ENCODE data around the gene PANX2.
"Not testable (repeated sequence)": the region's sequence is repeated elsewhere in the genome, so short reads cannot be mapped to it uniquely, and the experiment has no call there.

Gene PANX2

DNA sequence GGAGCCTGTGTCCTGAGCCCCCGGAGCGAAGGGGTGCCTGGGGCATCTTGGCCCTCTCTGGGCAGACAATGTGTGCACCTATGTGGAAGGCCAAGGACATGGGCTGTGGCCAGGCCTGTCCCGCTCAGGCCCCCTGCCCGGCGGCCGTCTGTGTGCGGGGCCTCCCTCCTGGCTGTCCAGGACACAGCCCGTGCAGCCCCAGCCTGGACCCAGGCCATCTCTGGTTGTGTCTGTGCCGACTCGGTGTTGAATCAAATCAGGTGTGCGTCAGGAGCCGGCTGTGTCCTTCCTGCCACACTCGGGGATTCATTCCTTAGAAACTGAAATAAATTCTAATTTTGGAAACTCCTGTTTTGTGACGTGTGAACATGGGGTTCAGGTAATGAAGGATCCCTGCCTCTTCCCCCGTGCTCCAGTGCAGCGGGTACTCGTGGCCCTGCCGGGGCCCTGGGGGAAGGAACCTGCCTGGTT lies 28.8 kb downstream of the PANX2 start:
- no peak for DNase-seq

DNA sequence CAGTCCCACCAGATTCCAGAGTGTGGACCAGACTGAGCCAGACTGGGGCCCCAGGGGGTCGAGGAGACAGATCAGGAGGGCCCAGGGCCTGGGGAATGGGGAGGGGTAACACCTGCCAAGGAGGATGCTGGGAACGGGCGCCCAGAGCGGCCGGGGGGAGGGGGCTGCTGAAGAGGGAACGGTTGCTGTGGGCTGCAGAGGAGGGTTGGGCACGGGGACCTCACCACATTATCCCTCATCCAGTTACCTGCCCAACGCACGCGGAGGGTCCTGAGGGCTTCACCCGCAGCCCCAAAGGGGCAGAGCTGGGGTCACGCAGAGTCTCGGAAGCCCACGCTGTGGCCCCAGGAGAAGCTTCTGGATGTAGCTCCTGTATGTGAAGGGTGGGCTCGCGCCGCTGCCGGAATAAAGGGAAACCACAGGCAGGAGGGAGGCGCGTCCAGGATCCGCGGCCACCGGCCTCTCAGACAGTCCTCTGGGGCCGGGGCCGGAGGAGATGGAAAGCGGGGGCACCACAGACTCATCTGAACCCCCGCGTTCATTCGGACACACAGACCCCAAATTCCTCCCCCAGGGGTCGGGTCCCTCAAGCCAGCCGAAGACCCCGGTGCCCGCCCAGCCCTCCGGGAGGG lies 29.4 kb downstream of the PANX2 start:
- DNase-seq = no peak

DNA sequence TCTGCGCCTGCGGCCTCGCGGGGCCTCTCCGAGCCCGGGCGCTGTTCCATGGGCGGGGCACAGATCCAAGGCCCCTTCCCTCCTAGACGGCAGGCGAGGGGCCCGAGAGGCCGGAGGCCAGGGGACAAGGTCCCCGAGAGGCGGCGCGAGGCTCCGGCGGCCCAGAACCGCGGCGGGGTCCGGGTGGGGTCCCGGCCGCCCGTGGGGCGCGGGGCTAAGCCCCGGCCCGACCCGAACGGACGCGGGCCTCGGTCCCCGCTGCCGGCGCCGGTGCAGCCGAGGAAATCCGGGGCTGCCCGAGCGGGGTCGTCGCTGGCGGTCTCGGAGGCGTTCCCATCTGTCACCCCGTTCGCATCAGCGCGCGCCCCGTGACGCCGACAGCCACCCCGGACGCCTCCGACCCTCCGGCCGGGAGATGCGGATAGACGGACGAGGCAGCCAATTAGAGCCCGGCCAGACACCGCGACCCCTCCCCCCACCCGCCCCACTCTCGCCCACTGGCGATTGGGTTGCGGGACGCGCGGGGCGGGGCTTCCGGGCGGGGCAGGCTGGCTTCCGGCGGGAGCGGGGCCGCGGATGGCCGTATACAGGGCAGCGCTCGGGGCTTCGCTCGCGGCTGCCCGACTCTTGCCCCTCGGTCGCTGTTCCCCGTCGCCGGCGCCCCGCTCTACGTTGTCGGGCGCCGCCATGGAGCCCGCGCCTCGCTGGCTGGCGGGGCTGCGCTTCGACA lies 30.1 kb downstream of the PANX2 start, which contains the start of gene SELENOO:
Gene SELENOO (plus strand): TSS at position 551 of the 730 bp plus-strand sequence. CDS start 26 bp downstream, at position 577.
- peak; percentile 11 to 18 for DNase-seq

- no peak for DNase-seq
These were observed 30.9 kb downstream of the PANX2 start for GRCh38 chr22:50201191-50202129.

DNA sequence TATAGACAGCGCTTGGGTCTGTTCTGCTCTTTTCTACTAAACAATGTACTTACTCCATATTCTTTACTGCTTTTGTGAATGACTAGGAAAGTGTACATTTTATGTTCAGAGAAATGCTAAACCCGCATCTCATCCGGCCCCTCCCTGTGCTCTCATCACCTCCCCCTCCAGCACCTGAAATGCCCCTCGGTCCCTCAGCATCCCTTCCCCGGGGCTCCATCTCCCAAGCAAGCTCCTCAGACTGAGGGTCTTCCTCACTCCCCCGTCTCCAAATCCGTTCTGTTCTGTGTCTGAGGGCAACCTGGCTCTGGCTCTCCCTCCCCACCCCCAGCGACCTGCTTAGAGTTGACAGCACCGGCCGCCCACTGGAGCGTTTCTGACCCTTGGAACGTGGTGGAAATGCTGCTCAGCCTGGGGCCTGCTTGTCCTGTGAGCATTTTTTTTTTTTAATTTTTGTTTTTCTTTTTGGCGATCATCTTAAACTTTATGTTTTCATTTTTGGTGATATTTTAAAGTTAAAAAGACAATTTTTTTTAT lies 31.7 kb downstream of the PANX2 start:
- DNase-seq = no peak

DNA sequence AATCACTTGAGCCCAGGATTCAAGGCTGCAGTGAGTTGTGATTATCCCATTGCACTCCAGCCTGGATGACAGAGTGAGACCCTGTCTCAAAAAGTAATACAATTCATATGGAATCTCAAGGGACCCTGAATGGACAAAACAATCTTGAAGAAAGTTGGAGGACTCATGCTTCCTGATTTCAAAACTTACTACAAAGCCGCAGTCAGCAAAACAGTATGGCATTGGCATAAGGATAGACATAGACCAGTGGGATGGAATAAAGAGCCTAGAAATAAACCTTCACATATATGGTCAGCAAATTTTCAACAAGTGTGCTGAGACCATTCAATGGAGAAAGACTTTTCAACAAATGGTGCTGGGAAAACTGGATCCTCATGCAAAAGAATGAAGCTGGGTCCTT lies 32.8 kb downstream of the PANX2 start:
- DNase-seq = no peak

GRCh38 chr22:50204571-50204970 lies 34.0 kb downstream of the PANX2 start:
- no peak for DNase-seq

- DNase-seq = not testable (repeated sequence)
These were observed 34.5 kb downstream of the PANX2 start for GRCh38 chr22:50204998-50205397.

DNA sequence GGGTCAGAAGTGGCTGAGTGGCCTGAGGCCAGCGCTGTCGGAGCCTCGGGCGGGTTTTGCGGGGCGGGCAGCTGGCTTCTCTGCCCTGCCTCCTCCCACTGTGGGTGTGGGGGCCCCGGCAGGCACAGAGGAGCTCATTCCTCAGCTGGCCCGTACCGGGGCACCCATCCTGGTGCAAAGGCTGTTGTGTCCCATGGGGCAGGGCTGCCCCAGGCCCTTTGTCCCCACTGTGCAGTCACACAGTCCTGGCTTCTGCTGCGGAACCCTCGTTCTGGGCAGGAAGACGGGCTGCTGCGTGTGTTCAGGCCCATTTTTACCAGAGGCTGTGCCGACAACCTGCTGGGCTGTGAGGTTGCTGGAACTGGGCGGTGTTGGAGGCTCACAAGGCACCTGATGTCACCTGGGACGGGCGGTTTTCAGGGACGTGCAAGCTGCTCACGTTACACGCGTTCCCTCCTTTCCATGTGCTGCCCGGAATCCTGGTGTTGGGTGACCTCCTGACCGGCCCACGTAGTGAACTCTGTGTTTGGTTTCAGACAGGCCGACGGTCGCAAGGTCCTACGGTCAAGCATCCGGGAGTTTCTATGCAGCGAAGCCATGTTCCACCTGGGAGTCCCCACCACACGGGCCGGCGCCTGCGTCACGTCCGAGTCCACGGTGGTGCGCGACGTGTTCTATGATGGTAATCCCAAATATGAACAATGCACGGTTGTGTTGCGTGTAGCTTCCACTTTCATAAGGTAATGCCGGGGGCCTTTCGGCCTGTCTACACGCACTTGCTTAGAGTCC lies 35.4 kb downstream of the PANX2 start:
- no peak for DNase-seq

- no peak for DNase-seq
These were observed 36.1 kb downstream of the PANX2 start for GRCh38 chr22:50206599-50206998.

DNA sequence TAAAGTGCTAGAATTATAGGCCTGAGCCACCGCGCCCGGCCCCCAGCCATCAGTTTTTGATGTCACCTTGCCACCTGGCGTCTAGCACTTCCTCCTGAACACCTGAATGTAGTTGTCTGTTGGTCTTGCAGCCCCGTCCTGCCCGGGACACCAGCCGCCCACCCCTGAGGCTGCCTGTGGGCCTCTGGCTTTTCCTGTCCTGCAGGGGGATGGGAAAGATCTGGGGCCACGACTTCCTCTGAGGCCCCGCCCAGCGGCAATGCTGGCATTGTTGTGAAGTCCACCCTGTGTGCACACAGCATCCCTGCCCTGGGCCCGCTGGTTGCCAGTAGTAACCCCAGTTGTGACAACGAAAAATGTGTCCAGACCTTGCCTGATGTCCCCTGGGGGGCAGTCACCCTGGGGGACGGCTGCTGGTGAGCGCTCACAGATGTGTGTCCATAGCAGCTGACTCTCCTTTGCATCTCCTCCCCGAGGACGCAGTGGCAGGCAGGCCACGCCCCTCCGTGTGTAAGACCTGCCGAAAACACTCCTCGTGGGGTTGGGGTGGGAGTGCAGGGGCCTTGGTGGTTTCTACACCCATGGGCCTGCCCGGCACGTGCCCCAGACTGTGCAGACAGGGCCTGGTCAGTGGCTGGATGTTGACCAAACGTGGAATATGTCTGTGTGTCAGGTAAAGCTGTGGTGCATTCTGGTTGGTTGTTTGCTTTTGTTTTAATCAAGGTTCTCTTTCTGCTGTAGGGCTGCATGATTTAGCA lies 37.0 kb downstream of the PANX2 start:
- DNase-seq = no peak

- no peak for DNase-seq
These were observed 38.0 kb downstream of the PANX2 start for GRCh38 chr22:50208430-50208938.

- DNase-seq = no peak
These were observed 38.7 kb downstream of the PANX2 start for GRCh38 chr22:50208939-50209892.

DNA sequence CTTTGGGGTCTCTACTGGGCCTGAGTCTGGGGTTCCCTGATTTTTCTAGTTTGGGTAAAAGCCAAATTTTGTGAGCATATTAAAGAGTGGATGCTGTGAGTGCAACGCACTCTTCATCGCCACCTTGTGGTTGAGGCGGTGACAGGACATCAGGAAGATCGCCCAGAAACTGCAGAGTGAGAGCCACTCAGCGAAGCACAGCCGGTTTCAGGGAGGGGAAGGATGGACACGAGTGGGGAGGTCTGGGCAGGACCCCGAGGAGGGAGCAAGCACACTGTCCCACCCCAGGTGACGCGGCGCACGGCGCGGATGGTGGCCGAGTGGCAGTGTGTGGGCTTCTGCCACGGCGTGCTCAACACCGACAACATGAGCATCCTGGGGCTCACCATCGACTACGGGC lies 39.4 kb downstream of the PANX2 start:
- no peak for DNase-seq

DNA sequence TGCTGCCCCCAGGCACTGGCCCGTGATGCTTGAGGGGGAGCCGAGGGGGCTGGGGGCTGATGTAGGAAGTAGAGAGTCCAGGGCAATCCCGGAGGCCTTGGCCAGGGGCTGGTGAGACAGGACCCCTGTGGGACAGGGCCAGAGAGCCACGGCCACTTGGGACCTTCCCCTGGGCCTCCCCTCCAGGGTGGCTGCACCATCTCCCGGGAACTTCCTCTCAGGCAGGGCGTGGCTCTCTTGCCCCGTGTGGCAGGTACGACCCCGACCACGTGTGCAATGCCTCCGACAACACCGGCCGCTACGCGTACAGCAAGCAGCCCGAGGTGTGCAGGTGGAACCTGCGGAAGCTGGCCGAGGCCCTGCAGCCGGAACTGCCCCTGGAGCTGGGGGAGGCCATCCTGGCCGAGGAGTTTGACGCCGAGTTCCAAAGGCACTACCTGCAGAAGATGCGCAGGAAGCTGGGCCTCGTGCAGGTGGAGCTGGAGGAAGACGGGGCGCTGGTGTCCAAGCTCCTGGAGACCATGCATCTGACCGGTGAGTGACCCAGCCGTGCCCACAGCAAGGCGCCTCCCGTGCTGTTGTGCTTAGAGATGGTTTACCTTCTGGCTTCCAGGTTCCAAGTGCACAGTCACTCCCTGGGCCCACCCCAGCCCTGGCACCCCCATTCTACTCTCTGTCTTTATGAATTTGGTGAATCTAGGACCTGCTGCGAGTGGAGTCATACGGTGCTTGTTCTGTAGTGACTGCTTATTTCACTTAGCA lies 40.0 kb downstream of the PANX2 start:
- no peak for DNase-seq

DNA sequence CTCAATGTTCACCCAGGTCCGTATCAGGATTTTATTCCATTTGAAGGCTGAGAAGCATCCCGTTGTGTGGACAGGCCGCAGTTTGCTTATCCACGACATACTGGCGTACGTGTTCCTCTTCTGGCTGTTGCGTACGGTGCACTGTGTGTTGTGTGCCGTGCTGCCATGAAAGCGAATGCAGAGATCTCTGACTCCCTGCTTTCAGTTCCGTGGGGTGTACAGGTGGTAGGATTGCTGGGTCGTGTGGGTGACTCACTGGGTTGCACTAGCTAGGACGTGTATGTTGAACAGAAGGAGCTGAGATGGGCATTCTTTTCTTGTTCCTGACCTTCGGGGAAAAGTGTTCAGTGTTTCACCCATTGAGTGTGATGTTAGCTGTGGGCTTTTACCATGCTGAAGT lies 40.6 kb downstream of the PANX2 start:
- no peak for DNase-seq

DNA sequence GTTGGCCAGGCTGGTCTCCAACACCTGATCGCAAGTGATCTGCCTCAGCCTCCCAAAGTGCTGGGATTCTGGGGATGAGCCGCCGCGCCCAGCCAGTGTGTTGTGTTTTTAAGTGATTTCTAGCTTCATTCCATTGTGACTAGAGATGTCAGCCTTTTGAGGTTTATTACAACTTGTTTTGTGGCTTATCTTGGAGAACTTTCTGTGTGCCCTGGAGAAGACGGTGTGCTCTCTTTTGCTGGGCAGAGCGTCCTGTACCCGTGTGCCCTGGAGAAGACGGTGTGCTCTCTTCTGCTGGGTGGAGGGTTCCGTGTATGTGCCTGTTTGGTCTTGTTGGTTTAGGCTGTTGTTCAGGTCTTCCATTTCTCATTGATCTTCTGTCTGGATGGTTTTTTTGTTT lies 42.7 kb downstream of the PANX2 start:
- DNase-seq = no peak

GRCh38 chr22:50215297-50216054 lies 44.9 kb downstream of the PANX2 start:
- no peak for DNase-seq

Data from NCI-H187 (cell line).